ENCODE data around the gene LACRT.
A peak's percentile ranks its signal among the peaks of the same experiment; 100 is the strongest.

LACRT gene

DNA sequence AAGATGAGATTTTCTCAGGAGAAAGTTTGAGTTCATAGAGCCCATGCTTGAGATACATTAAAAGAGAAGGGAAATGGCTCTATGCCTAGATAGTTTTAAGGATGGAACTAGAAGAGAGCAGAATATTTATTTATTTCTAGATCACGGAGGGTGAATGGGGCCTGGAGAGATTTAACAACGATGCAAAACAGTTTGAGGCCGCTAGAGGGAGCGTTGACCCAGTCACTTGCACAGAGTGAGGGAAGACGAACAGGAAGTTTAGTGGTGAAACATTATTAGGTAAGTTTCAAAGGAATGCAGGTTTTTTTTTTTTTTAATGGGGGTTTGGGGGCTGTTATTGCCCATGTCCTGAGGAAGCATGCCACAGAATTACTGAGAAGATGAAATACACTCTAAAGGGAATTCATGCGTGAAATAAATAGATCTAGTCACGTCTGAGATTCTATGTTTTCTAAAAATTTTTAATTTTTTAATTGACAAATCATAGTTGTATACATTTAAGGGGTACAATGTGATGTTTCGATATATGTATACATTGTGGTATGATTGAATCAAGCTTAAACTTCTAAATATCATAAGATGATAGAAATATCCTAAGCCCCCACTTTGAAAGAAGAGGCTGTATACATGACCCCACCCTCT is 31.4 kb downstream of the LACRT start:
- in situ Hi-C loops (cut with HindIII; ENCODE audit: low sequenced_read_pairs), result no loop called here
- no peak overlapping the region for H3K4me3 ChIP-seq (ENCODE audit: low read depth, low read length)
- DNase-seq (ENCODE audit: low read depth), result peak; percentile 41
- TF ChIP-seq, protein P1, sequence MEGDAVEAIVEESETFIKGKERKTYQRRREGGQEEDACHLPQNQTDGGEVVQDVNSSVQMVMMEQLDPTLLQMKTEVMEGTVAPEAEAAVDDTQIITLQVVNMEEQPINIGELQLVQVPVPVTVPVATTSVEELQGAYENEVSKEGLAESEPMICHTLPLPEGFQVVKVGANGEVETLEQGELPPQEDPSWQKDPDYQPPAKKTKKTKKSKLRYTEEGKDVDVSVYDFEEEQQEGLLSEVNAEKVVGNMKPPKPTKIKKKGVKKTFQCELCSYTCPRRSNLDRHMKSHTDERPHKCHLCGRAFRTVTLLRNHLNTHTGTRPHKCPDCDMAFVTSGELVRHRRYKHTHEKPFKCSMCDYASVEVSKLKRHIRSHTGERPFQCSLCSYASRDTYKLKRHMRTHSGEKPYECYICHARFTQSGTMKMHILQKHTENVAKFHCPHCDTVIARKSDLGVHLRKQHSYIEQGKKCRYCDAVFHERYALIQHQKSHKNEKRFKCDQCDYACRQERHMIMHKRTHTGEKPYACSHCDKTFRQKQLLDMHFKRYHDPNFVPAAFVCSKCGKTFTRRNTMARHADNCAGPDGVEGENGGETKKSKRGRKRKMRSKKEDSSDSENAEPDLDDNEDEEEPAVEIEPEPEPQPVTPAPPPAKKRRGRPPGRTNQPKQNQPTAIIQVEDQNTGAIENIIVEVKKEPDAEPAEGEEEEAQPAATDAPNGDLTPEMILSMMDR (IDR thresholded peaks at IDR 0.05; ENCODE audit: low read depth, low read length, missing control alignments), result peak; percentile 89

DNA sequence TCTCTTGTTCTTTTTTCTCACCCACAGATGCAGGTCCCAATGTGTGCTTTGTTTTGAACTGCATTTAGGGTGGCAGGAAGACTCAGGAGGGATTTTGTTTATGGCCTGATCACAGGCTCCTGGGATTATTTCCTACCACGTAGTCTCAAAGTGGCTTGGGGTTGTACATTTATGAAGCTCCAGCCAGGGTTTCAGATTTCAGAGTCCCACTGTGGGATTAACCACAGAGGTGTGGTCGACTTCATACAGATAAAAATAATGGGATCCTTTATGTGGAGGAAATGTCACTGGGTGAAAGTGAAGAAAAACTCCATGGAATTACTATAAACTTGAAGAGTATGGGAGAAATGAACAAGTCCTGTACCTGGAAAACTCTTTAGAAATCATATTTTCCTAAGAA is 32.0 kb downstream of the LACRT start:
- in situ Hi-C loops (cut with HindIII; ENCODE audit: low sequenced_read_pairs), result no loop called here
- DNase-seq (ENCODE audit: low read depth), result no peak
- TF ChIP-seq, protein P1 (IDR thresholded peaks at IDR 0.05; ENCODE audit: low read depth, low read length, missing control alignments), result no peak
- H3K4me3 ChIP-seq (ENCODE audit: low read depth, low read length), result no peak overlapping the region

DNA sequence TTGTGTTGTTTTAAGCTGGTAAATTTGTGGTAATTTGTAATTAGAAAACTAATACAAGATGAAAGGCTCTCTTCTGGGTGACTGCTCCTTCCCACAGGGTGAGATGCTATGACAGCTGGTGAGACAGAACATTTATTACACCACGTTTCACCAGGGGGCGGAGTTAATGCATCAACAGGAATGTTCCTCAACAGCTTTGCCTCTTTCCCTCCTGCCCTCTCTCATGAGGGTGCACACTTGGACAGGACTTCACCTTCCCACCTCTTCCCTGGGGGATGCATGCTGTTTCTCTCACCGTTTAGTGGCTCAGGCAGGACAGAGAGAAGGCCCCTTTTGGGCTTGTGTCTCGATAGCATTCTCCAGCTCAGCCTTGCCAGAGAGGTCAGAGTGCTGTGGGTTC is 32.9 kb downstream of the LACRT start:
- no peak for DNase-seq (ENCODE audit: low read depth)
- in situ Hi-C loops (cut with HindIII; ENCODE audit: low sequenced_read_pairs), result no loop called here
- H3K4me3 ChIP-seq (ENCODE audit: low read depth, low read length), result no peak overlapping the region
- TF ChIP-seq, protein P1 (IDR thresholded peaks at IDR 0.05; ENCODE audit: low read depth, low read length, missing control alignments), result no peak

DNA sequence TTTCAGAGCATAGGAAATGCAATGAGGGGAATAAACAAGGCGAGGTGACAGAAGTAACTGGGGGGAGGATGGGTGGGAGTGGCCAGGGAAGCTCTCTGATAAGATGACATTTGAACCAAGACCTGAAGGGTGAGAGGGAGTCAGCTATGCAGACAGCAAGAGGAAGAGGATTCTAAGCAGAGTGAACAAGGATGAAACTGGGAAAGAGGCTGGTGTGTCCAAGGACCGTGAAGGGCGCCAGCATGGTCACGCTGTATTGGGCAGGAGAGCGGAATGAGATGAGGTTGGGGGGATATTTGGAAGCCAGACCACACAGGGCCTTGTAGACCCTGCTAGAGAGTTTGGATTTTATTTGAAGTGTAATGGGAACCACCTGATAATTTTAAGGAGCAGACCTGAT is 35.7 kb downstream of the LACRT start:
- no peak overlapping the region for H3K4me3 ChIP-seq (ENCODE audit: low read depth, low read length)
- DNase-seq (ENCODE audit: low read depth), result no peak
- TF ChIP-seq, protein P1 (IDR thresholded peaks at IDR 0.05; ENCODE audit: low read depth, low read length, missing control alignments), result no peak
- in situ Hi-C loops (cut with HindIII; ENCODE audit: low sequenced_read_pairs), result no loop called here

DNA sequence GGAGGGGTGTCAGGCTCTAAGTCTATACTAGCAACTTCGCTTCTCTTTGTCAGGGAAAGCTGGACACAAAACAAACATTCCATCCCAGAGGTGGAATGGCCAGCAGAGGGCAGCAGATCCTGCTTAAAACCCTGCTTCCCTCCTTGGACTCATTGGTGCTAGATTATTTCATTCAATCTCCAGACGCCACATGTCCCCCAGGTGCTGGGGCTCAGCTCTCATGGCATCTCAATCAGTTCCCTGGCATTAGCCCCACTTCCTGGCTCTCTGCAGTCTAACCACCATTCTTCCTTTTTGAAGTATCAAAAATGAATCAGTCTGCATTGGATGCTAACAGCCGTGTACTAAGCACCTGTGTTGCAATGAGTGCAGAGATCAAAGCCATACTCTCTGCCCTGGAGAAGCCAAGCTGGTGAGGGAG is 38.2 kb downstream of the LACRT start:
- TF ChIP-seq, protein P1 (IDR thresholded peaks at IDR 0.05; ENCODE audit: low read depth, low read length, missing control alignments), result peak; percentile 94
- in situ Hi-C loops (cut with HindIII; ENCODE audit: low sequenced_read_pairs), result no loop called here
- peak; percentile 41 for DNase-seq (ENCODE audit: low read depth)
- H3K4me3 ChIP-seq (ENCODE audit: low read depth, low read length), result no peak overlapping the region

DNA sequence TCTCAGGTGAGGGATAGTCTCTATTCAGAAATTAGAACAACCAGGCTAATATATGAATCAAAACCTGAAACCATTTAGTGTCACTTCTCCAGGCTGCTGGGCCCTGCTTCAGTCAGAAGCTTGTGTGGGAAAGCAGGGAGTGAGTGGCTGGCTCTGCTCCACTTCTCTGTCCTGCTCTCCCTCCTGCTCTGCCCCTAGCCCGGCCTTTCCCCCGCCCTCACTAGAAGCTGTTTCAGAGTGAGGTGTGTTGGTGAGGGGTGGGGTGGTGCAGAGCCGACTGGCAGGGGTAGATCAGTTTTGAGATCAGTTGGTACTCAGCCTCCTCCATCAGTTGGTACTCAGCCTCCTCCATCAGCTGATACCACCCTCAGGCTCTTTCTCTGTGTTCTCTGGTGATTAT is 39.2 kb downstream of the LACRT start:
- in situ Hi-C loops (cut with HindIII; ENCODE audit: low sequenced_read_pairs), result no loop called here
- no peak overlapping the region for H3K4me3 ChIP-seq (ENCODE audit: low read depth, low read length)
- TF ChIP-seq, protein P1 (IDR thresholded peaks at IDR 0.05; ENCODE audit: low read depth, low read length, missing control alignments), result no peak
- no peak for DNase-seq (ENCODE audit: low read depth)
